AG10803 (cell line): ENCODE results near the gene OR5B3.

ENCODE experiments used
- DNase-seq: peaks from one replicate; pipeline ENCODE4 v3.0.0; 2010; ENCODE audit warnings: low read depth
- H3K4me3 ChIP-seq: 2 replicates; pipeline ENCODE4 v1.5.1; 2011; ENCODE audit warnings: mild to moderate bottlenecking, low read length, control low read depth
- TF ChIP-seq, protein P1 (sequence below): conservative IDR thresholded peaks from 2 replicates; pipeline ENCODE4 v1.5.1; 2011; ENCODE audit warnings: mild to moderate bottlenecking, low read length, control low read depth, inconsistent platforms

OR5B3 gene

DNA sequence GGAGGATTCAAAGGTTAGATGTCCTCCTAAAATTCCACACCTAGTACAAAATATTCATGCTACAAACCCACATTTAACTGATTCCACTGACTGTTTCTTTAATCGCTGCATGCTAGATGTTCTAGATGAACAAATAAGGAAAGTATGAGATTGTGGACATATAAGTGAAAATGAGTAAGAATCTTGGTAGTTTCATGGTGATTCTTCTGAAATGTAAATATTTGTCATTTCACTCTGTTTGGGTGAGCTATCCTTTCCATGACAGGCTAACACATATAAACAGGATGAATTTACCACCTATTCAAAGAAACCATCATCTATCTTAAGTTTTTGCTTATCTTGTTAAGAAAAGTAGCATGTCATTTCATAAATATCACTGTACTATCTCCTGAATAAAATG, 14.8 kb downstream of the OR5B3 start:
- H3K4me3 ChIP-seq = no peak overlapping the region
- TF ChIP-seq, protein P1, sequence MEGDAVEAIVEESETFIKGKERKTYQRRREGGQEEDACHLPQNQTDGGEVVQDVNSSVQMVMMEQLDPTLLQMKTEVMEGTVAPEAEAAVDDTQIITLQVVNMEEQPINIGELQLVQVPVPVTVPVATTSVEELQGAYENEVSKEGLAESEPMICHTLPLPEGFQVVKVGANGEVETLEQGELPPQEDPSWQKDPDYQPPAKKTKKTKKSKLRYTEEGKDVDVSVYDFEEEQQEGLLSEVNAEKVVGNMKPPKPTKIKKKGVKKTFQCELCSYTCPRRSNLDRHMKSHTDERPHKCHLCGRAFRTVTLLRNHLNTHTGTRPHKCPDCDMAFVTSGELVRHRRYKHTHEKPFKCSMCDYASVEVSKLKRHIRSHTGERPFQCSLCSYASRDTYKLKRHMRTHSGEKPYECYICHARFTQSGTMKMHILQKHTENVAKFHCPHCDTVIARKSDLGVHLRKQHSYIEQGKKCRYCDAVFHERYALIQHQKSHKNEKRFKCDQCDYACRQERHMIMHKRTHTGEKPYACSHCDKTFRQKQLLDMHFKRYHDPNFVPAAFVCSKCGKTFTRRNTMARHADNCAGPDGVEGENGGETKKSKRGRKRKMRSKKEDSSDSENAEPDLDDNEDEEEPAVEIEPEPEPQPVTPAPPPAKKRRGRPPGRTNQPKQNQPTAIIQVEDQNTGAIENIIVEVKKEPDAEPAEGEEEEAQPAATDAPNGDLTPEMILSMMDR = no peak
- DNase-seq = peak; percentile 10

DNA sequence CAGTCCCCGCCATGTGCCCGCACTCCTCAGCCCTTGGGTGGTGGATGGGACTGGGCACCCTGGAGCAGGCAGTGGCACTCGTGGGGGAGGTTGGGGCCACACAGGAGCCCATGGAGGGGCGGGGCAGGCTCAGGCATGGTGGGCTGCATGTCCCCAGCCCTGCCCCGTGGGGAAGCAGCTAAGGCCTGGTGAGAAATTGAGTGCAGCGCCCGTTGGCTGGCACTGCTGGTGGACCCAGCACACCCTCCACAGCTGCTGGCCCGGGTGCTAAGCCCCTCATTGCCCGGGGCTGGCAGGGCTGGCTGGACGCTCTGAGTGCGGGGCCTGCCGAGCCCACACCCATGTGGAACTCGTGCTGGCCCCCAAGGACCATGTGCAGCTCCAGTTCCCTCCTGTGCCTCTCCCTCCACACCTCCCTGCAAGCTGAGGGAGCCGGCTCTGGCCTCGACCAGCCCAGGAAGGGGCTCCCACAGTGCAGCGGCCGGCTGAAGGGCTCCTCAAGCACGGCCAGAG, 16.1 kb downstream of the OR5B3 start:
- no peak overlapping the region for H3K4me3 ChIP-seq
- DNase-seq = no peak
- TF ChIP-seq, protein P1 = no peak

DNA sequence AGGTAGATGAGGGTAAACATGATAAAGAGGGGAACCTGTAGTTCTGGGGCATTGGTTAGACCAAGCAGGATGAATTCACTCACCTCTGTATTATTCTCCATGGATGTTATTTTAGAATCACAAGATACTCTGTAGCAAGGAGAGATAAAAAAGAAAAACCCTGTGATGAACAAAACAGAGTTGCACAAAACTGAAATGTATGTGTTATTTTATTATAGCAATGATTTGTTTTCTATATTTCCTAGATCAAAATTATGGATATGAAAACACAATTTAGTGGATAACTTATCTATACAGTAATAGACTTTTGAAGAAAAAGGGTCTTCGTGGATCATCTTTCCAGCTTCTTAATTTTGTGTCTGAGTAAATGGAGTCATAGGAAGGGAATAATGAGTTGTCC, 47.7 kb downstream of the OR5B3 start, which contains the start of gene OR5B17:
TSS of gene OR5B17 (minus strand) at position 101 of the 400 bp plus-strand sequence. CDS start at position 101, 0 bp downstream.
- TF ChIP-seq, protein P1 = no peak
- no peak for DNase-seq
- no peak within 1 kb of the TSS for H3K4me3 ChIP-seq

DNA sequence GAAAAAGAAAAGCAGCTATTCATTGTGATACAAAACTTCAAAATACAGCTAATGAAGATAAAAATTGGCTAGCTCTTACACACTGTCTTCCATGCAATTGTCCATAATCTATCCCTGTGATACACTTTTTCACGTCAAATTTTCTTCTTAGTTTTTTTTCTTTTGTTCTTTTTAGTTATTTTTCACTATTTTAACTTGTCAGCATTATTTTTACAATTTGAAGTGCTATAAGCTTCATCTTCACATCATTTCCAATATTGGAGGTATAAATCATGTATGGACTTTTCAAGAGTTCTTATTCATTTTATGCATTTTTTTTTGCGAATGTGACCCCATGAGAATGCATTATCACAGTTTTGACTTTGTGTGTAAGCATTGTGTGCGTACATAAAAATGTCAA, 51.9 kb downstream of the OR5B3 start:
- H3K4me3 ChIP-seq = no peak overlapping the region
- DNase-seq = no peak
- TF ChIP-seq, protein P1 = no peak
